Right lung (tissue), 5 donors: ENCODE measurements around the gene SLC7A4. TPM values are rescaled to one million over a fixed set of nuclear protein-coding genes. Genes with fewer than 3 reads are reported as not detected.

ENCODE experiments used
- DNase-seq, 2 donors: peaks; one replicate each; pipeline ENCODE4 v3.0.0-alpha.2; 2013
- polyA plus RNA-seq, 5 donors: library from polyadenylated mRNA; unstranded; fragments of 120-200 nt; gene quantifications; one replicate each; pipeline versions ENCODE4 v1.2.1 to v1.2.3, GENCODE V29; 2013; ENCODE audit warnings: inconsistent platforms in 1 of 5, low replicate concordance in 1 of 5; ENCODE audit not compliant: insufficient read length in 5 of 5, insufficient read depth in 1 of 5

The SLC7A4 gene
- polyA plus RNA-seq, 5 donors: 0.18 to 0.78 (median 0.46) TPM

- no peak for DNase-seq
Observed at GRCh38 chr22:20988573-20989322, 43.6 kb downstream of the SLC7A4 start.

GRCh38 chr22:20987375-20987774 is 45.0 kb downstream of the SLC7A4 start:
- no peak for DNase-seq

GRCh38 chr22:20986365-20986764 is 46.0 kb downstream of the SLC7A4 start:
- DNase-seq: no peak

- DNase-seq: no peak
Observed at GRCh38 chr22:20985720-20986119, 46.6 kb downstream of the SLC7A4 start.

- DNase-seq: no peak
Observed at GRCh38 chr22:20983081-20983771, 49.1 kb downstream of the SLC7A4 start.

- DNase-seq: no peak
Observed at GRCh38 chr22:20982563-20982882, 49.8 kb downstream of the SLC7A4 start.

GRCh38 chr22:20981787-20982562 is 50.4 kb downstream of the SLC7A4 start, which contains the start of gene LZTR1:
Gene LZTR1, plus strand, starts transcription at chr22:20982297. Its CDS starts 75 bp downstream, at chr22:20982372.
- peak; percentile 83 to 89 for DNase-seq

GRCh38 chr22:20980938-20981722 is 51.2 kb downstream of the SLC7A4 start:
- no peak for DNase-seq

GRCh38 chr22:20980523-20980922 is 51.8 kb downstream of the SLC7A4 start:
- DNase-seq: no peak

- no peak for DNase-seq
Observed at GRCh38 chr22:20979940-20980453, 52.4 kb downstream of the SLC7A4 start.

- peak; percentile 61 to 65 for DNase-seq
Observed at GRCh38 chr22:20979243-20979809, 53.0 kb downstream of the SLC7A4 start.

Other genes starting within 250 kb of the SLC7A4 start
- gene PI4KA, start 173.8 kb downstream of the SLC7A4 start, polyA plus RNA-seq: 10 to 100 TPM; 46.5 to 73.7 (median 72.2) TPM
- gene SNAP29, start 173.6 kb downstream of the SLC7A4 start, polyA plus RNA-seq: 10 to 100 TPM; 27.8 to 39.9 (median 28.8) TPM
- gene CRKL, start 115.2 kb downstream of the SLC7A4 start, polyA plus RNA-seq: 10 to 100 TPM; 57.1 to 68.3 (median 60.3) TPM
- 1 to 10 TPM in 1 of 5 donors, under 1 TPM in 4; 0.50 to 1.1 (median 0.76) TPM for gene AIFM3, start 65.3 kb downstream of the SLC7A4 start, polyA plus RNA-seq
- gene LZTR1, start 50.3 kb downstream of the SLC7A4 start, polyA plus RNA-seq: 10 to 100 TPM; 43.4 to 67.5 (median 55.6) TPM
- gene THAP7, start 30.4 kb downstream of the SLC7A4 start, polyA plus RNA-seq: 10 to 100 TPM; 14.7 to 30.0 (median 19.2) TPM
- 1 to 10 TPM in 4 of 5 donors, under 1 TPM in 1; 0.95 to 3.4 (median 1.8) TPM for gene P2RX6, start 17.4 kb downstream of the SLC7A4 start, polyA plus RNA-seq
- 1 to 10 TPM in 4 of 5 donors, under 1 TPM in 1; 0.25 to 2.4 (median 1.4) TPM for gene LRRC74B, start 13.4 kb upstream of the SLC7A4 start, polyA plus RNA-seq